HG03039 (cell line): Measurements from ENCODE around the gene BHLHA9.

Experiments
- ATAC-seq: cut with Tn5 transposase; IDR thresholded peaks from one replicate; pipeline ENCODE4 v1.9.1; 2021; ENCODE audit warnings: mild to moderate bottlenecking, moderate library complexity; ENCODE audit not compliant: unreplicated experiment

The BHLHA9 gene

GRCh38 chr17:1251866-1252608 lies 18.2 kb upstream of the BHLHA9 start:
- ATAC-seq: no peak

DNA sequence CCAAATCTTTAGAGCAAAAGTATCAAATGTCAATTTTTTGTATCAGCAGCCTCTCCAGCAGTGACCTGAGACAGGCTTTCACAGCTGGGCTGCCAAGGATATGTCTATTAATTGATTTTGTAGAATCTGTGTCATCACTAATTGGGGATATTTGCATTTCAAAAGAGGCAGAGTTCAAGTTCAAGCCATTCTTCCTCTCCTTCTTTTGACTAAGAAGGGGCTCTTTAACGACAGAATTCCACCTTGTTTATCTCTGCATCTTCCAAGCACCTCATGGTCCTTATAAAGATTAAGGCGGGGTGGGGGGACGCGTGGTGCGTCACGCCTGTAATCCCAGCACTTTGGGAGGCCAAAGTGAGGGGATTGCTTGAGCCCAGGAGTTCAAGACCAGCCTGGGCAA lies 15.2 kb upstream of the BHLHA9 start:
- ATAC-seq: no peak

DNA sequence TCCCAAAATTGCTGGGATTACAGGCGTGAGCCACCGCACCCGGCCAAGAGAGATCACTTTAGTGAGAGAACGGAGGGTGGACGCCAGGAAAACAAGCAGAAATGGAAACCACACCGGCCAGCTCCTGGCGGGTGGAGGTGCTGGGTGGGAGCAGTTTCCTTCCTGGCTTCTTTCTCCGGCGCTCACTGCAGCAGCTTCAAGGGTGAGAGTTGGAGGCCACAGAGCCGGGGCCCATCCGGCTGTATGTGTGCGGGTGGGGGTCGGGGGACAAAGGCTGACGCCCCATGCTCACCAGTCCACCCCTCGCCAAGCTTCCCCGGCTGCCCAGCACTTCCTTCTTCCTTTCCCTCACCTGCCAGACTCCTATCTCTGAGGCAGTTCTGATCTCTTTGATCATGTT lies 13.5 kb upstream of the BHLHA9 start:
- ATAC-seq: no peak

- ATAC-seq: no peak
Measured at GRCh38 chr17:1260086-1260769, 10.0 kb upstream of the BHLHA9 start.

DNA sequence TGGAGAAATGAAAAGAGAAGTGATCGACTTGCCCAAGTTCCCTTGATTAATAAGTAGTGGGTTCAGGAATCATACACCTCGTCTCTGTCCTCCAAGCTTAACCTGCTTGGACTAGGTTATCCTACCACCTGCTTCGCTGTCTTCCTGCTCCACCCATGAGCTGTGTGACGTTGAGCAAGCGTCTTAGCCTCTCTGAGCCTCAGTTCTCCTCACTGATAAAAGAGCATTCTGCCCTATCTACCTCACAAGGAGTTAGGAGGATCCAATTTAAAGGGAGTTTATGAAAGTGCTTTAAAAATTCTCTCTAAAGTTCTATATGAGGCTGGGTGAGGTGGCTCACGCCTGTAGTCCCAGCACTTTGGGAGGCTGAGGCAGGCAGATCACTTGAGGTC lies 9.5 kb upstream of the BHLHA9 start:
- ATAC-seq: no peak

DNA sequence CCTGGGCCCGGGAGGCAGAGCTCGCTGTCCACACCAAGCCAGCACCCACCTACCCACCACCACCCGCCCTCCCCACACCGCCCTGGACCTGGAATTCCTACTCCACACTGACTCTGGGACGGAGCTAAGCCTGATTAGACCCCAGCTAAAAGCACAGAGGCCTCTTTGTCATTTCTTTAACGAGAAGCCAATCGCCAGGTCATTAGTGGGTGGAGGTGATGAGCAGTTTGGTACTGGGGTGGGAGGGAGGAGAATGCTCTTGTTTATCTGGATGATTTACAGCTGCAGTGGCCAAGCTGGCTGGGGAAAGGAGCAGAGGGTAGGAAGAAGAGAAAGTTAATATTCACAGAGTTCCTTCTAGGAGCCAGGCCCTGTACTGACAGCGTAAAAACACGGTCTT lies 6.0 kb upstream of the BHLHA9 start:
- no peak for ATAC-seq

- ATAC-seq: no peak
Measured at GRCh38 chr17:1267471-1267943, 2.7 kb upstream of the BHLHA9 start.

DNA sequence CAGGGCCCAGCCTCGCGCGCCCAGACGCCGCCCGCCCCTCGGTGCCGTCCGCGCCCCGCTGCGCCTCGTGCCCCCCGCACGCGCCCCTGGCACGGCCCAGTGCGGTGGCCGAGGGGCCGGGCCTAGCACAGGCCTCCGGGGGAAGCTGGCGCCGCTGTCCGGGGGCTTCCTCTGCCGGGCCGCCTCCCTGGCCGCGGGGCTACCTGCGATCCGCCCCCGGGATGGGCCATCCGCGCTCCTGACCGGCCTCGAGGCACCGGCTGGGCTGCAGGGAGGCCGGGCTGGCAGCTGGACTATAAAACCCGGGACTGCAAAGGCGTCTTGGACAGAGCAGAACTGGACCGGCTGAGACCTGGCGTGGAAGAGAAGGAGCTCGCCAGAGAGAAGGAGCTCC lies 783 bp downstream of the BHLHA9 start:
- ATAC-seq: no peak

- ATAC-seq: no peak
Measured at GRCh38 chr17:1271441-1271840, 1.2 kb downstream of the BHLHA9 start.

DNA sequence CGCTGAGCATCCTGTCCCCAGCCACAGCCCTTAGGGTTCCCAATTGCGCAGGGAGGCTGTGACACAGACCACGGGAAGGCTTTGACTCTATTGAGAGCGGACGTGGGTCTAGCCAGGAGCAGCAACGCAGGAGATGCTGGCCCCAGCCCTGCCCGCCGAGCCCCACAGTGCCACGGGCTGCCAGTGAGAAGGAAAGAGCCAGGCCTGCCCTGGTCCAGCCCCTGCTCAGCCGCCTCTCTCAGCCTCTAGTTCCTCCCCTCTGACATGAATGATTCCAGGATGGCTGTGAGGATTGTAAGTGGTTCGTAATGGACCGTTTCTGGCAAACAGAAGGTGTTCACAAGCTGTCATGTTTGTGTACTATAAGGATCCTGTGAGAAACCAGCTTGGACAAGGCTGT lies 2.5 kb downstream of the BHLHA9 start:
- no peak for ATAC-seq

DNA sequence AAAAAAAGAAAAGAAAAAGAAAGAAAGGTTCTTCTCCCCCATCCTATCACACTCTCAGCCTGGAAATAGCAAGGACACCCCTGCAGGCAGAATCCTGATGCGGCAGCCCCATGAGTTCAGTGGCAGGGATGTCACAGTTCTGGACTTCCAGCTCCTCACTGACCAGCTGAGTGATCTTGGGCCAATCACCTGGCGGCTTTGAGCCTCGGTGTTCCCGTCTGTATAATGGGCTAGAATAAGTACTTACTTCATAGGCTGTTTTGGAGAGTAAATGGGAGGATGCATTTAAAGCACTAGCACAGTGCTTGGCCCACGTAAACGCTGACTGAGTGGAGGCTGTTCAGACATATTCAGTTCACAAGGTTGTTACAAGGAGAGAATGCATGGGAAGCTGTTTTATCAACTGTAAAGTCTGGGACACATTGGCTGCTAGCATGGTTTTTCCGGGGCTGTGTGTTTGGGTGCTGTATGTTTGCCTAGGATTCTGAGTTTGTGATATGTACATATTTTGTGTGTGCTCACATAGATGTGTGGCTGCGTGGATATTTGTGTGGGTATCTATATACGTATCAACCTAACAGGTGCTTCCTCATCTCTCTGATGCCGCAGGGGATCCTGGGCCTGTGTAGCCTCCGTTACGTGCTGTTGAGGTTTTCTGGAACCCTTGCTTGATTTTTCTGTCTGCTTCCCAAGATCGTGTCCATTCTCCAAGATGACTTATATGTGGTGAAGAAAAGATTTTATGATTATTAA lies 3.4 kb downstream of the BHLHA9 start:
- no peak for ATAC-seq

DNA sequence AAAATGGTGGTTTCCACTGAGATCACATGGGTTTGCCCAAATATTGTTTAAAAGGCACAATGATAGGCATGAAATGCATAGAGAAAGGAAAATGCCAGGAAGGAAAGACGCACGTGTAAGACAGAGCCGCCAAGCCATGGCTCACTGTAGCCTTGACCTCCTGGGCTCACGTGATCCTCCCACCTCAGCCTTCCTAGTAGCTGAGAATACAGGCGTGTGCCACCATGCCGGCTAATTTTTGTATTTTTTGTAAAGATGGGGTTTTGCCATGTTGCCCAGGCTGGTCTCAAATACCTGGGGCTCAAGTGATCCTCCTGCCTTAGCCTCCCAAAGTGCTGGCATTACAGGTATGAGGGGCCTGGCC lies 4.0 kb downstream of the BHLHA9 start:
- no peak for ATAC-seq

DNA sequence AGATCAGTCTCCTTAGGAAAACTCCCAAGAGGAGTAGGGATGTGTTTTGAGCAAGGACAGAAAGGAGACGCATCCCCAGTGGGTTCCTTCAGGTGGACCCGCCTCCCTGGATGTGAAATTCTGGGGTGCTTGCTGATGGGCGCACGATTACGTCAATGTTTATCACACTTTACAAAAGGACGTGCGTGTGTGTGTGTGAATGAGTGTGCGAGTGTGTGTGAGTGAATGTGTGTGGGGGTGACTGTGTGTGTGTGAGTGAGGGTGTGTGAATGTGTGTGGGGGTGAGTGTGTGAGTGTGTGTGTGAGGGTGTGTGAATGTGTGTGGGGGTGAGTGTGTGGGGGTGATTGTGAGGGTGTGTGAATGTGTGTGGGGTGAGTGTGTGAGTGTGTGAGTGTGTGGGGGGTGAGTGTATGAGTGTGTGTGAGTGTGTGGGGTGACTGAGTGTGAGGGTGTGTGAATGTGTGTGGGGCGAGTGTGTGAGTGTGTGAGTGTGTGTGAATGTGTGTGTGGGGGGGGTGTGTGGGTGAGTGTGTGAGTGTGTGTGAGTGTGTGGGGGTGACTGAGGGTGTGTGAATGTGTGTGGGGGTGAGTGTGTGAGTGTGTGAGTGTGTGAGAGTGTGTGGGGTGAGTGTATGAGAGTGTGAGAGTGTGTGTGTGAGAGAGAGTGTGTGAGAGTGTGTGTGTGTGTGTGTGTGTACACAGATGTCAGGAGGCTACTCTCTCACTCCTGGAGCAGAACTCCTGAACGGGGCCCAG lies 5.1 kb downstream of the BHLHA9 start:
- no peak for ATAC-seq

DNA sequence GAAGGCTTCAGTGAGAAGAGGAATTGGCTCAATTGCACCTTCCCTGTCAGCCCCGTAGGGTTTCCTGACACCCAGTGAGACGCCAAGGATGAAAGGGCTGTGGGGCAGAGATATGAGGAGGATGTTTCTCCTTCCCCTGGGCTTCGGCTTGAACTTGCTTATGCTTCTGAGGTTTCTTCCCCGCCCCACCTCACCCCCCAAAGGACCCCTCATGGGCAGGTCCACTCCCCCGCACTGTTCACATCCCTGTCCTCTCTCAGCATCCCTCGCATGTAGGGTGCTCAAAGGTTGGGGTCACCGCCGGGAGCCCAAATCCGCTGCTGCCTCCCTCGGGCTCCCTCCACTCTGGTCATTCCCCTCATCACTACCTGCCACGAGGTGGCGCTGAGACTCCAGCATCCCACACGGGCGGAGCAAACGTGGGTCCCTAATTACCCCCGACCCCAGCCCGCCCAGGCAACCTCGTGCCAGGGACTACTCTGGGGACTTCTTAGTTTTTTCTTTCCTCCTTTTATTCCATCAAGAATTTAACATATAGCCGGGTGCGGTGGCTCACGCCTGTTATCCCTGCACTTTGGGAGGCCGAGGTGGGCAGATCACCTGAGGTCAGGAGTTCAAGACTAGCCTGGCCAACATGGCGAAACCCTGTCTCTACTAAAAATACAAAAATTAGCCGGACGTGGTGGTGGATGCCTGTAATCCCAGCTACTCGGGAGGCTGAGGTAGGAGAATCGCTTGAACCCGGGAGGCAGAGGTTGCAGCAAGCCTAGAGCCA lies 5.9 kb downstream of the BHLHA9 start:
- no peak for ATAC-seq

DNA sequence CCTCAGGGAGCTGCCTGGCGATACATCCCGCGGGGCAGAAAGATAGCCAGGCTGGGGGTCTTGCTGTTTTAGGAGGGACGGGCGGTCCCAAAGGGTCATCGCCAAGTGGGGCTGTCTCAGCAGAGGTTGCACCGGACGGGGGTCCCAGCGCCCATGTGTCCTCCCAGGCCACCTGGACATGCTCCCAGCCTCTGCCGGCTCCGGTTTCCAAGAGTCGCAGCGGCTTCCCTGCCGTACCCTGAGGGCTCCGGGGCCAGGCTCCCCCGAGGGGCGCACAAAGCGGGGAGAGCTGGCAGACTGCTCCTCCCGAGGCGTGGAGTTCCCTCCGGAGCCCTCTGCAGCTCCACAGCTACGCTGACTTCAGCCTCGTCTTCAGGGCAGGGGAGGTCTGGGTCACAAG lies 10.4 kb downstream of the BHLHA9 start:
- ATAC-seq: no peak

DNA sequence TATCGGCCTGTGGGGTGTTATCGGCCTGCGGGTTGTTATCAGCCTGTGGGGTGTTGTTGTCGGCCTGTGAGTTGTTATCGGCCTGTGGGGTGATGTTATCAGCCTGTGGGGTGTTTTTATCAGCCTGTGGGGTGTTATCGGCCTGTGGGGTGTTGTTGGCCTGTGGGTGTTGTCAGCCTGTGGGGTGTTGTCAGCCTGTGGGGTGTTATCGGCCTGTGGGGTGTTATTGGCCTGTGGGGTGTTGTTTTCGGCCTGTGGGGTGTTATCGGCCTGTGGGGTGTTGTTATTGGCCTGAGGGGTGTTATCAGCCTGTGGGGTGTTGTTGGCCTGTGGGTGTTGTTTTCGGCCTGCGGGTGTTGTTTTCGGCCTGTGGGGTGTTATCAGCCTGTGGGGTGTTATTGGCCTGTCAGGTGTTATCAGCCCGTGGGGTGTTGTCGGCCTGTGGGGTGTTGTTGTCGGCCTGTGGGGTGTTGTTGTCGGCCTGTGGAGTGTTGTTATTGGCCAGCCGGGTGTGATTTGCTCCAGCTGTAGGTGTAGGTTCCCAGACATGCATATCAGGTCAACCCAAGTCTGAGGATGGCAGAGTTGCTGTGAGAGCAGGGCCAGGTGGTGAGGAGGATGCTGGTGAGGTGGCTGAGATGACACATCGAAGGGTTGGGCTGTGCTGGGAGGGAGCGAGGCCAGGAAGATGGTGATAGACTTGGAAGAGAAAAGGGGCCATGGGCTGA lies 16.3 kb downstream of the BHLHA9 start:
- ATAC-seq: no peak

GRCh38 chr17:1289695-1290094 lies 19.5 kb downstream of the BHLHA9 start:
- ATAC-seq: no peak

GRCh38 chr17:1290676-1291075 lies 20.4 kb downstream of the BHLHA9 start:
- ATAC-seq: no peak

DNA sequence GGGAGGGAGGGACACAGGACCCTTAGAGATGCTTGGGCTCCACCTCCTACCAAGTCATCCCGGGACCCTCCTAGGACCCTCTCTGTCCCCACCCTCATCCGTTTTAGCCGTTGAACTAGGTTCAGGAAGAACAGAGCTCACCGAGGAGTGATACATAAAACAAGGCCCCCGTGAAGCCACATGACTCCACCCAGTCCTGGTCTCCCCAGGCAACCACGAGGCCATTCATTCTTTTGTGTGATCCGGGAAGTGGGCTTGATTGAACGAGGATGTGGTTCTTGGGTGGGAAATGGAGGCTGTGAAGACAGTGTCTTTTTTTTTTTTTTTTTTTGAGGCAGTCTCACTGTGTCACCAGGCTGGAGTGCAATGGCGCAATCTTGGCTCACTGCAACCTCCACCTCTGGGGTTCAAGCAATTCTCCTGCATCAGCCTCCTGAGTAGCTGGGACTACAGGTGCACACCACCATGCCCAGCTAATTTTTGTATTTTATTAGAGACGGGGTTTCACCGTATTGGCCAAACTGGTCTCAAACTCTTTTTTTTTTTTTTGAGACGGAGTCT lies 24.0 kb downstream of the BHLHA9 start:
- ATAC-seq: no peak

GRCh38 chr17:1298606-1299005 lies 28.4 kb downstream of the BHLHA9 start:
- no peak for ATAC-seq
